ENCODE measurements around the gene COX20. TPM values are rescaled to one million over a fixed set of nuclear protein-coding genes. Genes with fewer than 3 reads are reported as not detected.

The COX20 gene
- total RNA-seq, 1 donor from 2014 or later, result 41.9 TPM

- no peak for DNase-seq (ENCODE audit: low spot score)
Measured at GRCh38 chr1:244874974-244875579, 39.6 kb downstream of the COX20 start.

- DNase-seq (ENCODE audit: low spot score), result no peak
Measured at GRCh38 chr1:244876228-244876910, 40.9 kb downstream of the COX20 start.

- DNase-seq (ENCODE audit: low spot score), result no peak
Measured at GRCh38 chr1:244878681-244879080, 43.2 kb downstream of the COX20 start.

- no peak for DNase-seq (ENCODE audit: low spot score)
Measured at GRCh38 chr1:244881552-244882280, 46.3 kb downstream of the COX20 start.

GRCh38 chr1:244887281-244887680 is 51.8 kb downstream of the COX20 start:
- DNase-seq (ENCODE audit: low spot score), result no peak

- no peak for DNase-seq (ENCODE audit: low spot score)
Measured at GRCh38 chr1:244893836-244894235, 58.4 kb downstream of the COX20 start.

Other genes with a start within 250 kb of the COX20 start
- gene DESI2, start 182.5 kb upstream of the COX20 start, total RNA-seq (ENCODE audit: insufficient read depth, low replicate concordance), result 92.7 TPM
- 401 TPM for gene HNRNPU, start 28.9 kb downstream of the COX20 start, total RNA-seq (ENCODE audit: insufficient read depth, low replicate concordance)